Neural progenitor cell (in vitro differentiated cells): ENCODE results near the gene MFAP2. TPM values are rescaled to one million over a fixed set of nuclear protein-coding genes. Genes with fewer than 3 reads are reported as not detected.

Experiments used
- DNase-seq: peaks from one replicate; pipeline ENCODE4 v3.0.0-alpha.2; 2016; ENCODE audit warnings: low spot score
- H2AFZ ChIP-seq: fragments of 200-600 bp; sonication (generic); replicated peaks from 2 replicates; pipeline ENCODE4 v1.6.1; 2016; ENCODE audit warnings: antibody characterized with exemption
- H3F3A ChIP-seq: fragments of 200-600 bp; sonication (generic); 2 replicates; pipeline ENCODE4 v1.6.1; 2016; ENCODE audit warnings: antibody characterized with exemption, low read depth
- H3K27ac ChIP-seq: fragments of 200-600 bp; sonication (generic); 2 replicates; pipeline ENCODE4 v1.5.1; 2016; ENCODE audit warnings: mild to moderate bottlenecking
- H3K27me3 ChIP-seq: fragments of 200-600 bp; sonication (generic); 2 replicates; pipeline ENCODE4 v1.6.1; 2016; ENCODE audit warnings: mild to moderate bottlenecking, moderate library complexity
- H3K36me3 ChIP-seq: fragments of 200-600 bp; sonication (generic); 2 replicates; pipeline ENCODE4 v1.5.1; 2016
- H3K4me1 ChIP-seq: fragments of 200-600 bp; sonication (generic); 2 replicates; pipeline ENCODE4 v1.6.1; 2016; ENCODE audit warnings: mixed run types
- H3K4me2 ChIP-seq: fragments of 200-600 bp; sonication (generic); 2 replicates; pipeline ENCODE4 v1.6.1; 2016
- H3K4me3 ChIP-seq: fragments of 200-600 bp; sonication (generic); 2 replicates; pipeline ENCODE4 v1.5.1; 2016
- H3K79me2 ChIP-seq: fragments of 200-600 bp; sonication (generic); 2 replicates; pipeline ENCODE4 v1.6.1; 2016; ENCODE audit warnings: low read depth
- H3K9ac ChIP-seq: fragments of 200-600 bp; sonication (generic); 2 replicates; pipeline ENCODE4 v1.6.1; 2016
- H3K9me3 ChIP-seq: fragments of 200-600 bp; sonication (generic); 2 replicates; pipeline ENCODE4 v1.5.1; 2016; ENCODE audit warnings: low read depth
- H4K20me1 ChIP-seq: fragments of 200-600 bp; sonication (generic); 2 replicates; pipeline ENCODE4 v1.6.1; 2016; ENCODE audit warnings: low read depth
- H3K27ac Mint-ChIP-seq: 3 replicates; pipeline ENCODE4 v1.8.0; 2021; ENCODE audit warnings: mixed read lengths
- H3K27me3 Mint-ChIP-seq: 2 replicates; pipeline ENCODE4 v1.8.0; 2022; ENCODE audit warnings: low read depth, mild to moderate bottlenecking, inconsistent platforms, moderate library complexity, mixed read lengths; ENCODE audit not compliant: insufficient read depth
- H3K36me3 Mint-ChIP-seq: 3 replicates; pipeline ENCODE4 v1.8.0; 2021; ENCODE audit warnings: mixed read lengths
- H3K4me1 Mint-ChIP-seq: 3 replicates; pipeline ENCODE4 v1.8.0; 2021; ENCODE audit warnings: mixed read lengths
- H3K4me3 Mint-ChIP-seq: 3 replicates; pipeline ENCODE4 v1.8.0; 2021; ENCODE audit warnings: mild to moderate bottlenecking, moderate library complexity, mixed read lengths
- H3K9me3 Mint-ChIP-seq: 3 replicates; pipeline ENCODE4 v1.8.0; 2020; ENCODE audit warnings: mixed read lengths
- EZH2 ChIP-seq: fragments of 200-600 bp; sonication (generic); IDR thresholded peaks from 2 replicates; pipeline ENCODE4 v1.6.1; 2017; ENCODE audit warnings: antibody characterized with exemption, mild to moderate bottlenecking, moderate library complexity
- EZH2phosphoT487 ChIP-seq: fragments of 200-600 bp; sonication (generic); IDR thresholded peaks from 2 replicates; pipeline ENCODE4 v1.6.1; 2017; ENCODE audit warnings: antibody characterized with exemption
- total RNA-seq: library from RNA; depleted of rRNA; stranded (reverse); fragments of >200 nt; gene quantifications from 2 replicates; pipeline ENCODE4 v1.2.3, GENCODE V29; 2015; ENCODE audit warnings: low replicate concordance
- TF ChIP-seq, protein P1 (sequence below): fragments of 200-600 bp; sonication (generic); IDR thresholded peaks from 2 replicates; pipeline ENCODE4 v1.5.1; 2017; ENCODE audit warnings: antibody characterized with exemption, mild to moderate bottlenecking

The MFAP2 gene
- total RNA-seq, 1 donor from 2014 or later = 68.8 TPM

DNA sequence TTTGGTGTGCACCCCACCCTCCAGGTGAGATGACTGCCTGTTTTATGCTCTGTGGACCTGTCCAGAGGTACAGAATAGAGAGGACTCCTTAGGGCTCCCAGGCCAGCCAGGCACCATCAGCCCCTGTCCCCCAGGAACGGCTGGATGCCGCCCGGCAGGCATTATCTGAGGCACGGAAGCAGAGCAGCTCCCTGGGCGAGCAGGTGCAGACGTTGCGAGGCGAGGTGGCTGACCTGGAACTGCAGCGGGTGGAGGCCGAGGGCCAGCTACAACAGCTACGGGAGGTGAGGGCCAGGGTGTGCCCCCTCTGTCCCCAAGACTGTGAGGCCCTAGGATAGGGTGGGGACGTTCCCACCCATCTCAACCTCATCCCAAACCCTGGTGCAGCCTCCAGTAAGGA, 10.8 kb downstream of the MFAP2 start:
- no peak for DNase-seq
- H3K27me3 Mint-ChIP-seq = no peaks in the 10 kb centered on the region
- no peak overlapping the region for H3K4me2 ChIP-seq
- H3K9ac ChIP-seq = no peak overlapping the region
- peaks cover 21% of the 10 kb centered on the region for H3K4me1 Mint-ChIP-seq
- H3F3A ChIP-seq = peaks cover 29% of the 10 kb centered on the region
- H3K36me3 Mint-ChIP-seq = peaks cover 16% of the 10 kb centered on the region
- H2AFZ ChIP-seq = no peak overlapping the region
- H3K36me3 ChIP-seq = no peaks in the 10 kb centered on the region
- no peak overlapping the region for H3K4me3 ChIP-seq
- H3K9me3 Mint-ChIP-seq = no peaks in the 10 kb centered on the region
- H3K27ac Mint-ChIP-seq = no peak overlapping the region
- H3K79me2 ChIP-seq = no peaks in the 10 kb centered on the region
- H3K27me3 ChIP-seq = no peaks in the 10 kb centered on the region
- H3K4me1 ChIP-seq = peaks cover 18% of the 10 kb centered on the region
- peaks cover 19% of the 10 kb centered on the region for H4K20me1 ChIP-seq
- TF ChIP-seq, protein P1, sequence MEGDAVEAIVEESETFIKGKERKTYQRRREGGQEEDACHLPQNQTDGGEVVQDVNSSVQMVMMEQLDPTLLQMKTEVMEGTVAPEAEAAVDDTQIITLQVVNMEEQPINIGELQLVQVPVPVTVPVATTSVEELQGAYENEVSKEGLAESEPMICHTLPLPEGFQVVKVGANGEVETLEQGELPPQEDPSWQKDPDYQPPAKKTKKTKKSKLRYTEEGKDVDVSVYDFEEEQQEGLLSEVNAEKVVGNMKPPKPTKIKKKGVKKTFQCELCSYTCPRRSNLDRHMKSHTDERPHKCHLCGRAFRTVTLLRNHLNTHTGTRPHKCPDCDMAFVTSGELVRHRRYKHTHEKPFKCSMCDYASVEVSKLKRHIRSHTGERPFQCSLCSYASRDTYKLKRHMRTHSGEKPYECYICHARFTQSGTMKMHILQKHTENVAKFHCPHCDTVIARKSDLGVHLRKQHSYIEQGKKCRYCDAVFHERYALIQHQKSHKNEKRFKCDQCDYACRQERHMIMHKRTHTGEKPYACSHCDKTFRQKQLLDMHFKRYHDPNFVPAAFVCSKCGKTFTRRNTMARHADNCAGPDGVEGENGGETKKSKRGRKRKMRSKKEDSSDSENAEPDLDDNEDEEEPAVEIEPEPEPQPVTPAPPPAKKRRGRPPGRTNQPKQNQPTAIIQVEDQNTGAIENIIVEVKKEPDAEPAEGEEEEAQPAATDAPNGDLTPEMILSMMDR = no peak
- TF ChIP-seq EZH2 (no peak), EZH2phosphoT487 (no peak)
- H3K9me3 ChIP-seq = no peaks in the 10 kb centered on the region
- no peak overlapping the region for H3K4me3 Mint-ChIP-seq
- H3K27ac ChIP-seq = no peak overlapping the region

DNA sequence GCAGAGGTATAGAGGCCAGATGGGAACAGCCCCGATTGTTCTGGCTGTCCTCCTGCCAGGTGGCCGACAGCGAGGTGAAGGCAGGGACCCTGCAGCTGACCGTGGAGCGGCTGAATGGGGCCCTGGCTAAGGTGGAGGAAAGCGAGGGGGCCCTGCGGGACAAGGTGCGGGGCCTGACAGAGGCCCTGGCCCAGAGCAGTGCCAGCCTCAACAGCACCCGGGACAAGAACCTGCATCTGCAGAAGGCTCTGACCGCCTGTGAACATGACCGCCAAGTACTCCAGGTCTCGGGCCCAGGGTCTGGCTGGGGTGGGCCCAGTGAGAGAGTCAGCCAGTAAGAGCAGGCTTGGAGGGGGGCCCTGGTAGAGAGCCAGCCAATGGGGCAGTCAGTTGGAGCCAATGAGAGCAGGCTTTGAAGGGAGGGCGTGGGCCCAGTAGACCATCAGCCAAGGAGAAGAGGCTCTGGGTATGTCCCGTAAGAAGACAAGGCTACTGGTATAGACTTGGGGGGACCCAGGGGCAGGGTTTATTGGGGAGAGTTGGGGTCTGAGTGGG, 11.3 kb downstream of the MFAP2 start:
- H3K4me1 Mint-ChIP-seq = peaks cover 21% of the 10 kb centered on the region
- peaks cover 18% of the 10 kb centered on the region for H3K4me1 ChIP-seq
- H3K4me2 ChIP-seq = no peak overlapping the region
- no peaks in the 10 kb centered on the region for H3K36me3 ChIP-seq
- no peak overlapping the region for H3K27ac ChIP-seq
- peaks cover 19% of the 10 kb centered on the region for H4K20me1 ChIP-seq
- H3K4me3 Mint-ChIP-seq = no peak overlapping the region
- H3K9me3 Mint-ChIP-seq = no peaks in the 10 kb centered on the region
- DNase-seq = no peak
- no peaks in the 10 kb centered on the region for H3K79me2 ChIP-seq
- no peaks in the 10 kb centered on the region for H3K27me3 Mint-ChIP-seq
- peaks cover 29% of the 10 kb centered on the region for H3F3A ChIP-seq
- peaks cover 16% of the 10 kb centered on the region for H3K36me3 Mint-ChIP-seq
- no peaks in the 10 kb centered on the region for H3K9me3 ChIP-seq
- TF ChIP-seq, protein P1 = no peak
- TF ChIP-seq EZH2 (no peak), EZH2phosphoT487 (no peak)
- H3K9ac ChIP-seq = no peak overlapping the region
- no peaks in the 10 kb centered on the region for H3K27me3 ChIP-seq
- H2AFZ ChIP-seq = no peak overlapping the region
- H3K4me3 ChIP-seq = no peak overlapping the region
- no peak overlapping the region for H3K27ac Mint-ChIP-seq

DNA sequence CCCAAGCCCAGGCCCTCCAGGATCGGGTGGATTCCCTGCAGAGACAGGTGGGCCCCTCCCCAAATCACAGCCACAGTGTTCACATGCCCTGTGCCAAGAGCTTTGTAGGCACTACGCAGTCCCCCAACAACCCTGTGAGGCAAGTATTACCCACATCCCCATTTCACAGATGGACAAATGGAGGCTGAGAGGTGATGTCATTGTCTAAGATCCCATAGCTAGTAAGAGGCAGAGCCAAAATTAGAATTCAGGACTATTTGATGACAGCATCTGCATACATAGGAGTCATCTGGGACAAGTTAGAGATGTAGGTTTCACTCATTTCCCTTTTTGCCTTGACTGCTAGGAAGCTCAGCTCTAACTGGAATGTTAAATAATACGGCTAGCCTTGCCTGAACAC, 12.0 kb downstream of the MFAP2 start:
- peaks cover 17% of the 10 kb centered on the region for H4K20me1 ChIP-seq
- no peaks in the 10 kb centered on the region for H3K9me3 ChIP-seq
- H3K4me3 ChIP-seq = no peak overlapping the region
- peaks cover 18% of the 10 kb centered on the region for H3K4me1 ChIP-seq
- Mint-ChIP-seq H3K27ac (no peak overlapping the region), H3K4me1 (peaks cover 21% of the 10 kb centered on the region), H3K27me3 (no peaks in the 10 kb centered on the region), H3K4me3 (no peak overlapping the region), H3K9me3 (no peaks in the 10 kb centered on the region), H3K36me3 (peaks cover 16% of the 10 kb centered on the region)
- no peak for DNase-seq
- no peaks in the 10 kb centered on the region for H3K36me3 ChIP-seq
- no peak overlapping the region for H3K4me2 ChIP-seq
- H3K27me3 ChIP-seq = no peaks in the 10 kb centered on the region
- no peaks in the 10 kb centered on the region for H3K79me2 ChIP-seq
- H3K27ac ChIP-seq = no peak overlapping the region
- no peak overlapping the region for H2AFZ ChIP-seq
- TF ChIP-seq, protein P1 = no peak
- TF ChIP-seq EZH2 (no peak), EZH2phosphoT487 (no peak)
- no peak overlapping the region for H3K9ac ChIP-seq
- peaks cover 29% of the 10 kb centered on the region for H3F3A ChIP-seq
